NCI-H510A (cell line): ENCODE measurements around the gene TP53I13.

Experiments used
- DNase-seq: peaks from one replicate; lab custom pipeline; 2025; lab: John Stamatoyannopoulos, UW

The TP53I13 gene

DNA sequence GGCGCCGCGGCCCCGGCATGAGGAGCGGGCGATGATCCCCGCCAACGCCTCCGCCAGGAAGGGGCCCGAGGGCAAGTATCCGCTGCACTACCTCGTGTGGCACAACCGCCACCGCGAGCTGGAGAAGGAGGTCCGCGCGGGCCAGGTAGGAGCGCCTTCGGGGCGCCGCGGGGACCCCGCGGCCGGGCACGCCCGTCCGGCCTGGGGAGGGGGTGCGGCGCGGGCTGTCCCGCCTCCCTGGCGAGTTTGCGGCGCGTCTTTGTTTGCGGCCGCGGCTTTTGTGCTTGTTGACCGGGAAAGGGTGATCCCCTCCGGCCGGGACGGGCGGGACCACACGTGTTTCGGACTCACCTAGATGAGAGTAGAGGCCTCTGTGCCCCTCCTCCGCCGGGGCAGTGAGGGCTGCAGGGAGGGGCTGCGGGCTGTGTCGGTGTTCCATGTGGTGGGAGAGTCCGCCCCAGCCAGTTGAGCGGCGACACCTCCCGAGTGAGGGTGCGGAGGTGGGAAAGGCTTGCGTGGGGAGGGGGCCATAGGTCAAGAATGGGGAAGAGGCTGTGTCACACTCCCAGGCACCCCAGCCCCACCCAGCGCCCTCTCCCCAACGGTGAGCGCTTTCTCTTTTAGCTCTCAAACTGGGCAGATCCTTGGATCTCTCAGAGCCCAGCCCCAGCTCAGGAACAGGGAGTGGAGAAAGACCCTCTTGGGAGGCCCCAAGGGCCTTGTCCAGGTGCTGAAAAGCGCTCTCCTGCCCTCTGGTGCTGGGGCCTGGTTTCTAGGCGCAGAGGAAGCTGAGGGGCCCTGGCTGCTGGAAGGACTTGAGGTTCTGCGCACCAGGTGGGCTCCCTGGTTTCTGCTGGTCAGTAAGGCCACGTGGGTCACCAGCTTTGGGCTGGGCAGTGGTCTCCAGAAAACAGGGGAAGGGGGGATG is 25.4 kb downstream of the TP53I13 start:
- peak; percentile 24 for DNase-seq

DNA sequence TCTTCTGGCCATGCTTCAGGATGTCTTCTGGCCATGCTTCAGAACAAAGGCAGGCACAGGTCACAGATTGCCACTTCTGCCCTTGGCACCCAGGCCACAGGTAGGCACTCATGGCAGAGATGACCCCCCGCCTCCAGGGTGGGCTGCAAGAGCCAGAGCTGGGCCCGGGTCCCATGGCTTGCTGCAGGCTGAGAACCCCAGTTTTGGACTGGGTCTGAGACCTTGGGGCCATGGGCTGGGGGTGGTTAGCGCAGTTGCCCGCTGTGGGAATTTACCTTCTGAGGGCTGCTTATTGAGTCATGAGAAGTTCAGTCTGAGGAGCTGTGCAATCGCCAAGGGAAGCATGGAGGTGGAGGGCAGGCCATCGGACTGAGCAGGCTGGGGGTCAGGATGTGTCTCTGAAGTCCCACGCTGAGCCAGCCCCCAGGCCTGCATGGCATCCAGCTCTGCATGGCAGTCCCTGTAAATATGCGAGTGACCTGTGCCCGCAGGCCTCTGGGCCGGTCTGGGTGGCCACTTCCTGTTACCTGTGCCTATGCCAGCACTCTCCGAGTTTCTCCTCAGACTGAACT is 26.1 kb downstream of the TP53I13 start:
- no peak for DNase-seq

DNA sequence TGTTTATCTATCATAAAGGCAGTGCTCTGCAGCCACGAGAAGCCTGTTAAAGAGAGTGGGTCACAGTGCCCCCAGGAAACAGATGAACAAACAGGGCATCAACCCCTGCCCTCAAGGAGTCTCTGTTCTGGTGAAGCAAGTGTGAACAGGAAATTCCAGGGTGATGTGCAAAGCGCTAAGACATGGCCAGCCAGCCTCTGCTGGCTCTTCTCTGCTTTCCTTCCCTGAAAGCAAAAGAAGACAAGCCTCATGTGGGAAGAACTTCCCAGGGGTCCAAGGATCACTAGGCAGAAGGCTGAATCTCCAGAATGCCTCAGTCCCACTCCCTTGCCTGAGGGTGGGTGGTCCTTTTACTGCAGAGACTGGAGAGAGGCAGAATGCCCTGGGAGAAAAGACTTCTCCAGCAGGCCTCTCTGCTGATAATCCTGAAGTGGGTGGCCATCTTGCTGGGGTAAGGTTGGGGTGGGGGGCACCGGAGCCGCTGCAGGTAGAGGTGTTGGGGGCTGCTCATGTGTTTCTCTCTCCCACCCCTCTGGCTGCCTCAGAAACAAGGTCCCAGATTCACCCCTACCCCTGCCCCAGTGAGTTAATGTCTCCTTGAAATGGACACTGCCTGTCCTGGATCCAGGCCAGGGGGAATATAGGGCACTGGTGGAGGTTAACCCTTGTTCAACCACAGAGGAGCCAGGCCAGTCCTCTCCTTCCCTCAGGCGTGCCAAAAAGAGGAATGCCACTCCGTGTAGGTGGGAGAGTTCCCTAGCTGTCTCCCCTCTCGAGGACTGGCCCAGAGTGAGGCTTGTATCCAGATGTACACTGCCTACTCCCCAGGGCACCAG is 26.8 kb downstream of the TP53I13 start:
- no peak for DNase-seq

DNA sequence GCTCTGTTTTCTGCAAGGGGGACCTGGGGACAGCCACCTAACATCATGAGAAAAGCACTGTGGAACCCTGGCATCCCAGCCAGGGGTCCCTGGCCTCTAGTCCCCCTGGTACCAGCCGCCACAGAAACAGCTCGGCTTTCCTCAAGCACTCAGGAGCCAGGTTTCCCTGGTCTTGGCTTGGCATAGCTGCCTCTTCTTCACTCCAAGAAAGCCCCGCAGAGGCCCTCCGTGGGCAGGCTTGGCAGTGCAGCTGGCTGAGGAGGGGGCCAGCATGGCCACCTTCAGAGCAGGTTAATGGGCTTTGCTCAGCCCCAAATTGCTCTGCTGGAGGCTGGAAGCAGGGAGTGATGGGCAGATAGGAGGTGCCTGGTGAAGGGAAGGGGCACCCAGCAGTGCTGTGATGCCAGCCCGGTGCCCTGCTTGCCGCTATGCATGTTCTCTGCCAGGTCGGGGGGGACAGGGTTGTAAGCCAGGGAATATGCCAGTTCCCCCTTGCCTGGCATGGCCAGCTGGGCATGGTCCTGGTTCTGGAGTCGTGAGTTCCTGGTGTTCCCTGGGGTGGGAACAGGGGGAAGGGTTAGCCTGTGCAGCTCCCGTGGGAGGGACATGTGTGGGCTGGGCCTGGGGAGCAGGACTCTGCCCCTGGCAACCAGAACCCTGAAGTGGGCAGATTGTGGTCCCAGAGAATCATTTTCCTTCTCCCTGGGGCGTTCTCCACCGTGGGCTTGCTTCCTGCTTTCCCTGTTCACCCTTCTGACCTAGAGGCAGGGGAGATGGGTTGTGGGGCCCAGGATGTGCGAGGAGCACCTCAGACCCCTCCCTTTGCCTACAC is 27.7 kb downstream of the TP53I13 start:
- no peak for DNase-seq

DNA sequence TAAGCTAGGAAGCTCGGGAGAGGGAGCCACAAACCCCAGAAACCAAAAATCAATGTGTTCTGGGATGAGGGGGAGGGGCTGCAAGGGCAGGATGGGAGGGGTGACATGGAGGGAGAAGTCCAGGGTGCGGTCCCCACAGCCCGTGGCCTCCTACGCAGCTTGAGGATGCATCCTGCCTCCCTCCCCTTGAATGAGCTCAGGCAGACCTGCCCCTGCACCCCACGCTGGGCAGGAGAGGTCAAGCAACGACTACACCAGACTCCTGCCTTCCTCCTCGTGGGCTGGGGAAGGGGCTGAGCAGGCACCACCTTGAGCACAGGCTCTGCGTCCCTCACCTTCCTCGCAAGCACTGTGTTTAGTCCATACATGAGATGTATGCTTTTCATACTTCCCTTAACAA is 28.3 kb downstream of the TP53I13 start:
- DNase-seq, result no peak

DNA sequence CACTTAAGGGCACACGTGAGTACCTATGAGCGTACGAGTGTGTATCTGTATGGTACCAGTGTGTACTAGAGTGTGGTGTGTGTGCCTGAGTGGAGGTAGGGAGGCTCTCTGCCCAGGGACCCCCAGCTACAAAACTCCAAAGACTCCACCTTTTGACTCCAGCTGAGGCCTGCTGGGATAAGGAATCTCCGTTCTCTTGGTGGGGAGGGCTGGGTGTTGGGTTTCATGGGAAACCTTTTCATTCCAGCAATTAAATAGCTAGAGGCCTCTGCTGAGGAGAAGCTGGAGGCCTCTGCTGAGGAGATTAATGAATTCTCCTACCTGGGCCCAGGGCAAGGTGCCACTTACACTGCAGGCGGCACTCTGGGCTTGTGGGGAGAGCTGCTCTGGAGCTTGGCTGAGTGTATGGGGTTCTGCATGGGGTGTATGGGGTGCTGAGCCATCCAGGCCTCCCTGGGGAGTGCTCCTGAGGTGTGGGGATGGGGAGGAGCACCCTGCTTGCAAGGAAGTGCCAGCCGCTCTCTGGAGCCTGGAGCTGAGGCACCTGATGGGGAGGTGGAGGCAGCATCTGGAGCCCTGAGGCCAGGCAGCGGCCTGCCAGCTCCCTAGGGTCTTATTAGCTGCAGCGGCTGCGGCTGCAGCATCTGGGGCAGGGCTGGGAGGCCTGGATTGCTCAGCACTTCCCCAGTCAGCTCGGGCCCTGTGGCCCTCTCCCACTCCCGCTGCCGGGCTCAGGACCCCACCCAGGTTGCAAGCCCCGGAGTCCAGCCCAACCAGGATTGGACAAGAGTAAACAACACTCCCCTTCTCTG is 29.1 kb downstream of the TP53I13 start:
- DNase-seq, result no peak

DNA sequence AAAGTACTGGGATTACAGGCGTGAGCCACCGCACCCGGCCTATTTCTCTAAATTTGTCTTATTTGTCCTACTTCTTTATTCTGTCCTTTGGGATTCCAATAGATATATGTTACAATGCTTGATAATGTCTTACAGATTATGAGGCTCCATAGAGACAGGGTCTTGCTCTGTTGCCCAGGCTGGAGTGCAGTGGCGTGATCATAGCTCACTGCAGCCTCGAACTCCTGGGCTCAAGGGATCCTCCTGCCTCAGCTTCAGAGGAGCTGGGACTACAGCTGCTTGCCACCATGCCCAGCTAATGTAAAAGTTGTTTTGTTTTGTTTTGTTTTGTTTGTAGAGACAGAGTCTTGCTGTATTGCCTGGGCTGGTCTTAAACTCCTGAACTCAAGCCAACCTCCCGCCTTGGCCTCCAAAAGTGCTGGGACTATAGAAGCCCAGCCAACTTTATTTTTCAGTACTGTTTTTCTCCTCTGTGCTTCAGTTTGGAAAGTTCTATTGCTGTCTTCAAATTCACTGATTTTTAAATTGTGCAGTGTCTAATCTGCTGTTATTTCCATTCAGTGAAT is 34.7 kb downstream of the TP53I13 start:
- no peak for DNase-seq

DNA sequence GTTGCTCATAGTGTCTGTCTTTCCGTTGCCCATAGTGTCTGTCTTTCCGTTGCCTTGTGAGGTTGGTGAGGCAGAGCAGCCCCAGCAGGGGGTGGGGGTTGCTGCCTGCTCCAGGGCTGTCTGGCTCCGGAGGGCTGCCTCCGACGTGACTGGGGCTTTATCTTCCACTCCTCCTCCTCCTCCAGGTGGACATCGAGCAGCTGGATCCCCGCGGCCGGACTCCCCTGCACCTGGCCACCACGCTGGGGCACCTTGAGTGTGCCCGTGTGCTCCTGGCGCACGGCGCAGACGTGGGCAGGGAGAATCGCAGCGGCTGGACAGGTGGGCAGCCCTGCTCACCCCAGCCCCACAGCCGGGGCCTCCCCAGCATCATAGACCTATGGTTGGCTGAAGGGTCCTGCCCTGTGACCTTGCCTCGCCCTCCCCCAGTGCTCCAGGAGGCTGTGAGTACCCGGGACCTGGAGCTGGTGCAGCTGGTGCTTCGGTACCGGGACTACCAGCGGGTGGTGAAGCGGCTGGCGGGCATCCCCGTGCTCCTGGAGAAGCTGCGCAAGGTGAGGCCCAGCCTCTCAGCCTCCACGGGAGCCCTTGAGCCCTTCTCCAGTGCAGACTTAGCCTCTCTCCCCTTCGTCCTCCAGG is 39.2 kb downstream of the TP53I13 start:
- DNase-seq, result no peak

DNA sequence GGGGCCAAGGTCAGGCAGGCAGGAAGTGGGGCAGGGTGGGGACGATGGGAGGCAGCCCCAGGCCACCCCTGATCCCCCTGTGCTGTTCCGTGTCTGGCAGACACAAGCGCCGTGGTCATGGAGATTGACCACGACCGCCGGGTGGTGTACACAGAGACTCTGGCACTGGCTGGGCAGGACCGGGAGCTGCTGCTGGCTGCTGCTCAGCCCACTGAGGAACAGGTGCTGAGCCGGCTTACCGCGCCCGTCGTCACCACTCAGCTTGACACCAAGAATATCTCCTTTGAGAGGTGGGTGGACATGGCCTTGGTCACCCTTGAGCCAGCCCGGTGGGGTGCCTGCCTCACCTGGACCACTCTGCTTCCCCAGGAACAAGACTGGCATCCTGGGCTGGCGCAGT is 40.5 kb downstream of the TP53I13 start:
- DNase-seq, result no peak

DNA sequence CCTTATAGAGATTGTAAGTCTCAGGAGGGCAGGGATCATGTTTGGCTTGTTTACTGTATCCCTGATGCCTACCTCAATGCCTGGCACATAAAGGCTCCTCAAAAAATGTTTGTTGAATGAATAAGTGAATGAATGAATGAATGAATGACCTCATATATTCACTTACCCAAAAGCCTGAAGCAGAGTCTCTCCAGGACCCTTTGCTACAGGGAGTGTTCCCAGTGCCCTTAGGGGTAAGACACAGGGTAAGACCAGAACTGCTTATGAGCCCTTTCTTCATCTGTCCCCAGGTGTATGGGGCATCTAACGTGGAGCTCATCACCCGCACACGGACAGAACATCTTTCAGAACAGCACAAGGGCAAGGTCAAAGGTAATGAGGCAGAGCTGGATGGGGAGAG is 41.9 kb downstream of the TP53I13 start:
- DNase-seq, result no peak

DNA sequence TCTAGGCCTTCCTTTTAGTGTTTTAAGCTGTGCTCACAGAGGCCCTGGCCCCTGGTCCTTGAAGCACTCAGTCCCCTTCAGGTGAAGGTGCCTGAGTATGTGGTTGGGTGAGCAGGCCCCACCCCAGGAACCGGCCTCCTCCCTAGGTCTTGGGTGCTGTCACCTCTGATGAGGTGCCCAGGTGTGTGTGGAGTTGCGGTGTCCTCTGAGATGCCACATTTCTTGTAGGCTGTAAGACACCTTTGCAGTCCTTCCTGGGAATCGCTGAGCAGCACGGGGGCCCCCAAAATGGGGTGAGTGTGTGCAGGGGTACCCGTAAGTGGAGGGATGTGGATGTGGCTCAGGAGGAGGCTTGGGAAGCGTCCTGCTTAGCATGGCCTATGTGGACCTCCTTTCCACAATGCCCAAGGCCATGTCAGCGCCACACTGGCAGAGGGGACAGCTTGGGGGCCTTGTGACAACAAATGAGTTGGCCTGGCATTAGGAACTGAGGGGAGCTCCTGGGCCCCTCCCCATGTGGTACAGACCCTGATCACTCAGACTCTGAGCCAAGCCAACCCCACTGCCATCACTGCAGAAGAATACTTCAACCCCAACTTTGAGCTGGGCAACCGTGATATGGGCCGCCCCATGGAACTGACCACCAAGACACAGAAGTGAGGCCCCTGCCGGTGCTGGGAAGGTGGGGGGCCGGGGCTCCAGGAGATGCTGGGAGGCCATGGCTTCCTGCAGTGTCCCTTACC is 43.0 kb downstream of the TP53I13 start:
- DNase-seq, result no peak

DNA sequence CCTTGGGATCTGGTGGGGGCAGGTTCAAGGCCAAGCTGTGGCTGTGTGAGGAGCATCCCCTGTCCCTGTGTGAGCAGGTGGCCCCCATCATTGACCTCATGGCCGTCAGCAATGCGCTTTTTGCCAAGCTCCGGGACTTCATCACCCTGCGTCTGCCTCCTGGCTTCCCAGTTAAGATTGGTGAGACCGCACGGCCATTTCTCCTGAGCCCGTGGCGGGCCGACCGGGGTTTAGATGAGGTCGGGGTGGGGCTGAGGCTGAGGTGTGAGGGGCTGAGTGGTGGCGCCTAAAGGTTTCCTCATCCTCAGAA is 43.5 kb downstream of the TP53I13 start:
- DNase-seq, result no peak

DNA sequence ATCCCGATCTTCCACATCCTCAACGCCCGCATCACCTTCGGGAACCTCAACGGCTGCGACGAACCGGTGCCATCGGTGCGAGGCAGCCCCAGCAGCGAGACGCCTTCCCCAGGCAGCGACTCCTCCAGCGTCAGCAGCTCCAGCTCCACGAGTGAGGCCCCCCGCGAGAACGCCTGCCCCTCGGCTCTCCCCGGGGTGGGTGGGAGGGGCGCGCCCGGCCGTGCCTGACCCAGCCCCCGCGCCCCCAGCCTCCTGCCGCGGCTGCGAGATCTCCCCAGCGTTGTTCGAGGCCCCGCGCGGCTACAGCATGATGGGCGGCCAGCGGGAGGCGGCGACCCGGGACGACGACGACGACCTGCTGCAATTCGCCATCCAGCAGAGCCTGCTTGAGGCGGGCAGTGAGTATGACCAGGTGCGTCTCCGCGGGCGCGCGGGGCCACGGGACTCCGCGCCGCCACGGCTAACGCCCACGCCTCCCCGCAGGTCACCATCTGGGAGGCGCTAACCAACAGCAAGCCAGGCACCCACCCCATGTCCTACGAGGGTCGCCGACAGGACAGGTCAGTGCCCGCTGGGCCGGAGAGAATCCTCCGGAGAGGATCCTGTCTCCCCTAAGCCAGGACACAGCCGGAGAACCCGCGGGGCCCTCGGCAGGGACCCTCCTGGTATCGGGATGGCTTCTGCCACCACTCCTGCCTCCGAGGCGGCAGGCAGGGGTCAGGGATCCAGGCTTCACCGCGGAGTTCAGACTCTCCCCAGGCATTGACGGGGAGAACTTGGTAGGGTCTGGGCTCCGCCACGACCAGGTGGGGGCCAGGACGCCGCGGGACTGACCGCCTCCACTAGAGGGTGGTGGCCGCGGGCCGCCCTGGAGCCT is 44.1 kb downstream of the TP53I13 start:
- DNase-seq, result no peak

DNA sequence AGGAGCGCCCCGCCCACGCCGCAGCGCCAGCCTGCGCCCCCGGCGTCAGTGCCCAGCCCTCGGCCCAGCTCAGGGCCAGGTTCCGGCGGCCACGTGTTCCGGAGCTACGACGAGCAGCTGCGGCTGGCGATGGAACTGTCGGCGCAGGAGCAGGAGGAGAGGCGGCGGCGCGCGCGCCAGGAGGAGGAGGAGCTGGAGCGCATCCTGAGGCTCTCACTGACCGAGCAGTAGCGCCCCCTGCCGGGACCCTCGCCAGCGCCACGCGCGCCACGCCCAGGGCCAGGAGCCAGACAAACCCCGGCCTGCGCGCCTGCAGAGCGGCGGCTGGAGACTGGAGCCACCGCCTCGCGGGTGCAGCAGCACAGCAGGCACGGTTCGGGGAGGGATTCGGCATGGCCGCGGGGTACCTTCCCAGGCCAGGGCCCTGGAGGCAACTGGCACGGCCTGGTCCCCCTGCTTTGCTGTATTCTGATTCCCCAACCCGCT is 44.9 kb downstream of the TP53I13 start:
- no peak for DNase-seq

DNA sequence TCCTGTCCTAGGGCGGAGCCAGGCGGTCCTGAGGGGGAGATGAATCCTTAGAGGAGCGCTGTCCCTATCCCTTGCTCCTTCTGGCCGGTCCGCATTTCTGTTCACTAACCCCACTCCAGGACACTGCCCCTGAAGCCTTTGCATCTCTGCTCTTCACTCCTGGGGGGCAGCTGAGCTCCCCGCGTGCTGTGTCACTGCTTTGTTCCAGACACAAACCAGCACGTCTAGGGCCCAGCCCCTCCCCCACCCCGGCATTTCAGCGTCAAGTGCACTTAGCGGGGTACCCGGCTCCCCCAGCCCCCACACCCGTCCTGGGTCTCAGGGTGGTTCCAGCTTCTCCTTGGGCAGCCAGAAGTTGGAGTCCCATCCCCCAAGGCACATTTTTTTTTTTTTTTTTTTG is 45.4 kb downstream of the TP53I13 start:
- DNase-seq, result no peak

DNA sequence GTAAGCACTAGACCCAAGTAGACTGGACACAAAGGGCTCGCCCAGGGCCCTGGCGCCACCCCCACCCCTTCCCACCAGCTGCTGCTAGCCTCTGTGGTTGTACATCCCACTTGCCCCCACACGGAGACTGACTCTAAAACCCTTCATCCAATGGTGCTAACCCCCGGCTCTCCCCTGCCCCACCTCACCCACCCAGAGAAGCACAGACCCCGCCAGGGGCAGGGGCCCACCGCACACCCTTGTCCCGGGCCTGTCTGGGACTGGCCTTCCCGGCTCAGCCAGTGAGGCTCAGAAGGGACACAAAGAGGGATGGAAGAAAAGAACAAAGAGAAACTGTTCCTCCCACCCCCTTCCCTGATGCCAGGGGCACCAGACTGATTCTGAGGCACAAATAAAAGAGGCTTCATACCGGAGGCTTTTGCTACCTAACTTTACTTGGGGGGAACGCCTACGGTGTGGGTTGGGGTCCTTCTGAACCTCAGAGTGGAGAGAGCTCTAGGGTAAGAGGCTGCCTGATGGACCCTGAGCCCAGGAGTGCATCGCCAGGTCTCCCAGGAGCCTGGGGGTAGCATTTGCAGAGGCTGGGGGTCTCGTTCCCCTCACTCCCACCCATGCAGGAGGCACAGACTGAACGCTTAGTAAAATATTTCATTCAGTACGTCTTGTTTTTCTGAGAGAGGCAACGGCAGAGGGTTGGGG is 46.0 kb downstream of the TP53I13 start:
- DNase-seq, result no peak

DNA sequence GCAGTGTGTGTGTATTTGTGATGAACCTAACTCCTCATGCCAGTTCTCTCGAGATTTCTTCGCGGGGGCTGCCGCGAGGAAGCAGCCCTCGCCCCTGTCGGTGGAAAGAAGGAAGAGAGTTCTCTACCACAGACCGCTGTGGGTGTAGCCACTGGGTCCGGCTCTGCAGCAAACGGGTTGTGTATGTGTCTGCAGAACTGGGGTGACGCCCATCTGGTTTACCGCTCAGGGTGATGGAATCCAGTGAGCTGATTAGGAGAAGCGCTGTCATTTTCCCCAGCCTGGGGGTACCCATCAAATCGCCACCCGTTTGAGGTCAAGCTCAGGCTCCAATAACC is 46.5 kb downstream of the TP53I13 start:
- DNase-seq, result no peak
